GM12874 (cell line): Measurements from ENCODE around the gene PPP1R13B.

ENCODE experiments used
- CTCF ChIP-seq: IDR thresholded peaks from 2 replicates; pipeline ENCODE4 v1.5.1; 2011; ENCODE audit warnings: low read depth, mild to moderate bottlenecking, control low read depth, low read length, moderate library complexity; ENCODE audit not compliant: insufficient read depth

PPP1R13B gene

DNA sequence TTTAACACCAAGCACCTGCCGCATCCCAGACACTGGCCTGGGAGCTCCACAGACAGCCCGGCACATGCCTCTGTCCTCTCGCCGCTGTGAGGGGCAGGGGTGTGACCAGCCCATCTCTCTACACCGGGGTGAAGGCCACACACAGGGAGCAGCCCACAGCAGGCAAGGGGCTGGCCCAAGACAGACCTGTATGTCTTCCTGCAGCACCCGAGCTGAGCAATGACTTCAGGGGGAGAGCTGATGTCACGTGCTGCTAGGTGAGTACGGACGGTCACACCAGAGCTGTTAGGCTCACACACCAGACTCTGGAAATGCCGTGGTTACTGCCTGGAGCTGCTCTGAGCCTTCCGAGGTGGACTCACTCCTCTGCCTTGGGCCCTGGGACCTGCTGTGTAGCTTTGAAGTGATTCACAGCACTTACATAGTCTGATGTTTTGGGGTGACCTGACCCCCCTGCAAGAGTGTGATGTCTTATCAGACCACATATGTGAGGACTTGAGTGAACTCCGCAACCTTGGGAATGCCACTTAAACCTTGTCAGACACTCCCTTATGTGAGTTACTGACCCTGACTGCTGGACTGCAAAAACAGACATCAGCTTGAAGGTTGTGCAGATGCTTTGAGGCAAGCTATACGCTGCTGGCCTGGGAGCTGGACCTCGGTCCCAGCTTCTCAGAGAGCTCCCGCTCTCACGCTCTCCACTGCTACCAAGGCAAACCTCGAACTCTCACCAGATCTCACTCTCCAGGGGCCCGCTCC is 133.9 kb downstream of the PPP1R13B start:
- TF ChIP-seq CTCF, result no peak

DNA sequence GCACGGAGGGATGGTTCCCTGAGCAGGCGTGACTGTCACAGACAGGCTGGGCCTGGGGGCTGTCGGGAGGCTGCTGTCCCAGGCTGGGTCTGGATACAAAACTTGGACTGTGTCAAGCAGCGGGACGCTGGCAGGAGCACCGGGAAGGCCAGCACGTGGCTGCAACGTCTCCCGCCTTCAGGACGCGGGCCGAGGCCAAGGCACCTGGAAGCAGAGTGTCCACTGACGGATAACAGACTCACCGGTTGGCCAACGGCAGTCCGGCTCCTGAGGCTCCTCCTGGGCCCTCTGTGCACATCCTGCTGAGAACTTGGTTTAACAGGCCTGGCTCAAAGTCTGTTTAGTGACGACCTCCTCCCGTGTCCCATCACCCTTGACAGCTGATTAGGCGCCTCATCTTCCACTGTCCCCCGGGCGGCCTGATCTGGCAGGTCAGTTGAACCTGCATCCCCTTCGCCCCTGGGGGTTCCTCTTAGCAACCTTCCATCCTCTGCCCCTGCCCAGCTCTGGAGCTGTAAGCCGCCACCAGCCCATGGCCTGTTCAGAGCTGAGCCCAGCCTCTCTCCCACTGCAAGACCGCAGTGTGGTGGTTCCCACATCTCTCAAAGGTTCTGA is 134.6 kb downstream of the PPP1R13B start:
- TF ChIP-seq CTCF, result no peak

DNA sequence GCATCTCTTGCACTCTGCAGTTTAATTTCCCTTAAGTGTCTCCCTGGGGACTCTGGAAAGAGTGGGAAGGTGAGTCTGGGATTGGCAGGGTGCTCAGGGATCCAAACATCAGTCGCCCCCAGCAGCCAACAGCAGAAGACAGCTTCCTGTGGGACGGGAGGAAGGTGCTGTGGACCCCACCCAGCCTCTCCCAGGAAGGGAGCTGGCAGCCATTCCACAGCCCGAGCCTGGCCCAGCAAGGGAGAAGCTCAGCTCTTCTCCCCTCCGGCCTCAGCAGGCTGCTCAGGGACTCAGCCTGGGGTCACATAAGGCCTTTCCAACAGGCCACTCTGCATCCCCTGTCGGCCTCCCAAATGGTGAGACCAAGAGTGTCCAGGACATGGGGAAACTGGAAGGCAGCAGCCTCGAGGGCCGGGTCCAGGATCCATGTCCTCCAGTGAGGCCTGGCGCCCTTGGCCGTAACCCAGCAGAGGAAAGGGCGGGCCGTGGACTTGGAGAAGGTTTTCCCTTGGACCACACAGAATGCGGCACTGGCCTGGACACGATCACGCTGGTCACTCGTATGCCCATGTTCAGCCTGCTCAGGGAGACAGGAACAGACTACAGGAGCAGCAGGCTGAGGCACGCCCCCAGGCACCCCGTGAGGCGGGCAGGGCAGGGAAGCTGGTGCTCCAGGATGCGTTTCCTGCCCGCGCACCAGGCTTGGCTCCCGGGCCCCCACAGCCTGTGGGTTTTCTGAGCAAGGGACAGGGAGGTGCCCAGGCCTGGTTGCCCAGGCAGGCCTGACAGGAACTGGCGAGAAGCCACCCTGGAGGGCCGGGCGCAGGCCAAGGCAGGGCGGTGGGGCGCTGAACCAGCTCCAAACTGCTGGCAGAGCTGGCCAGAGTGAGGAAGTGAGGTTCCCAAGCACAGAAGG is 135.6 kb downstream of the PPP1R13B start:
- no peak for TF ChIP-seq CTCF

DNA sequence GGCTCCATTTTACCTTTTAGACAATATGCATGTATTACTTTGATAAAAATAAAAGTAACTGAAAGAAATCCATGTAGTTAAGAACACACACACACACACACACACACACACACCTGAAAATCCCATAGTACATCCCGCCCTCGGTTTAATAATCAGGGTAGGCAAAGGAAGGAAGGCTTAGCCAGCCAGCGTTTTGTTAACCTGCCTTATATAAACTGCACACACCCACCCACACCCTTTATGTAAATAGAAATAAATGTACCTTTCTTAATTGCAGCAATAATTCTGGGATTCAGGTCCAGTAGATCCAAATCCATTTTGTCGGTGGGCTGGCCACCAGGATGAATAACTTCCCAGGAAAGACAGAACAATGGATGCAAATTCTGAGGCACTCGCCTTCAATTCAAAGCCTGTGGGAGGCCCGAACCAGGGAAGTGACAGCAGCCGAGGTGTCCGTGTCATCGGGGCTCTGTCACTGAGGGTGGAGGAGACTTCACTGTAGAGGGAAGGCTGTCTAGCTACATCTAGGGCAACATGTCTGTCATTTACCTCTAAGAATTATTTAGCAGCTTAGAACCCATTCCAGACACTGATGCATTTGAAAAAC is 136.5 kb downstream of the PPP1R13B start:
- TF ChIP-seq CTCF, result no peak

DNA sequence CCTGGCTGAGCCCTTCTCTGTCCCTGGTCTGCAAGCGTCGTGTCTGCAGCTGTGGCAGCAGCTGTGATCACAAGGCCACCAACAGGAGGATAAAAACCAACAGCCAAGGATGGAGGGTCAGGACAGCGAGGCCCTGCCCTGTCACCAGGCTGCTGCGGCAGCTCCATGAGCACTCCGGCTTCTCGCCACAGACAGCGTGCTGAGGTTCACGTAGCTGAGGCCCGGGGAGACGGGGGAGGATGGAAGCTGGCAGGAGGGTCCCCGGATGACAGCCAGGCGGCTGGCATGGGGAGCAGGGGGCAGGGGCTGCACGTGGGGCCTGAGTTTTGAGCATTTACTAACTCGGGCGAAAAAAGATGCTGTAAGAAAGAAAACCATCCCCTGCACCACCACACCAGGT is 137.6 kb downstream of the PPP1R13B start:
- TF ChIP-seq CTCF, result no peak

DNA sequence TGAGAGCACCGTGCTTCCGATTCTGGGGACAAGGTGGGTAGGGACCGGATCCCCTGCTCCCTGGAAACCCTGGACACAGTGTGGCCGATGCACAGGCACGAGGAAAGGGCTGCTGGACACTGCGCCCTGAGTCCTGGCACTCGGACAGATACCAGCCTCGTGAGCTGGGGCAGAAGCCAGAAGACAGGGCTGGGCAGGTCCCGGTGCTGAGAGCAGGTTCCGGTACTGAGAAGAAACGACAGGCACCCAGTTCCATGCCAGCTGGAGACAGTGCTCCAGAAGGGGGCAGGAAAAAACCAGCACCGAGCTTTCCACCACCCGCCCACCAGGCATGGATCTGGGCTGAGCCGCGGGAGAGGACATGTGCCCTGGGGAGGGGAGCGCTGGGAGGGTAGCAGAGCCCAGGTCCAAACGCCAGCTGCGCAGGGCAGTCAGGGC is 138.6 kb downstream of the PPP1R13B start:
- TF ChIP-seq CTCF, result no peak
